Stimulated activated CD4-positive, alpha-beta T cell treated with anti-CD3 and anti-CD28 coated beads, Interleukin-2, amount 100 ng/mL, for 24 hours (primary cell): ENCODE results near the gene SEC16A.

ENCODE experiments used
- DNase-seq, 2 donors: peaks; one replicate each; pipeline ENCODE4 v3.0.0-alpha.2; 2020

SEC16A gene

DNA sequence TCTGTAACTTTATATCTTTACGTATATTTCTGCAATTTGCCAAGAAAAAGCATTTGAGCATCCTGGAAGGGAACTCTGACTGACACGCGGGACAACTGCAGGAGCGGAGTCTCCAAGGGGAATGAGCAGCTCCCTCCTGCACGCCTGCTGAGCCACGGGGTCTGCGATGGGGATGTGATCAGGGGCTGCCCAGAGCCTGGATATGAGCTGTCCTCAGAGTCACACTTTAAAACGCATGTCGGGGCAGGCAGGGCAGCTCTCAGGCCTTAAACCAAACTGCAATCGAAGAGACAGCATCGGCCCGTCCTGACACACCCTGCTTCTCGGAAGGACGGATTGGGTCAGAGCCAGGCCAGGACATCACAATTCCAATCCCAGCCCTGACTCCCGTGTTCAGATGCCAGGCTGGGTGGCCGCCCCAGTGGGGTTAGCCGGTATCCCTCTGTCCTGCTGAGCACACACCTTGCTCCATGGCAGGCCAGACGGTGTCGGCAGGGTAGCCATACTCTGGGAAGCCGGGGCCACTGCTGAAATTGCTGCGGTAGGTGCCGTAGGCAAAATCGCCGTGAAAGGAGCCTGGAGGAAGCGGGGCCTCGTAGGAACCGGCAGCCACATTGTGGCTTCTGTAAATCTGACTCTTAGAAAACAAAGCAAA lies 17.2 kb downstream of the SEC16A start:
- no peak for DNase-seq

DNA sequence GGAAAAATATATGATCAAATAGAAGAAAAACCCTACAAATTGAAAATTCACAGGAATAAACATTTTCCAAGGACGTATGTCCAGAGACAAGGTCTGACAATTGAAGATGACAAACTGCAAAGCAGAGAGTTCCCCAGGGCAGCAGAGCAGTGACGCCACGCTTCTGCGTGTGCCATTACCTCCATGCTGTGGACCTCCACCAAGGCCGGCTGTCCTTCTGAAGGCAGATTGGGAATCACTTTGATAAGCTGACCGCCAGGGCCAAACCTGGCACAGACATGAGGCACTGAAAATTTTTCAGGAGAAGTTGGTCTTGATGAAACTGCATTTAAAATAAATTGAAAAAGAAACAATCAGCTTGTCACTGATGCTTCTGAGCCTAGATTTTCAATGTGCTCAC lies 18.6 kb downstream of the SEC16A start:
- DNase-seq = no peak

DNA sequence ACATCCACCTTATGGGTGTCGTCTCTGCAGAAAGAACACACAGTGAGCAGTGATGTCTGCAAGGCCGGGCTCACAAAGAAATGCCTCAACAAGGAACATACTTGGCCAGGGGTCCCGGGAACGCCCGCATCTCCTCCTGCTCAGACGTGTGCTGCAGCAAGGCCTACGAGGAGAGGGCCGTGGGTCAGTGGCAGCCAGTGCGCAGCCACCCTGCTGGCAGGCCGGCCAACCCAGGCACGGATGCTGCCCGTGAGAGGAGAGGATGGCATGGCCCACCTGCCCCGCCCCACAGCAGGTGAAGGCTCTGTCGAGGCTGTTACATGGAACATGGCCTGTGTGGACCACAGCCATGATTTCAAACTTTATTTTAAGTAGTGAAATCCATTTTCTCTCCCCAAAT lies 19.3 kb downstream of the SEC16A start:
- DNase-seq = no peak

DNA sequence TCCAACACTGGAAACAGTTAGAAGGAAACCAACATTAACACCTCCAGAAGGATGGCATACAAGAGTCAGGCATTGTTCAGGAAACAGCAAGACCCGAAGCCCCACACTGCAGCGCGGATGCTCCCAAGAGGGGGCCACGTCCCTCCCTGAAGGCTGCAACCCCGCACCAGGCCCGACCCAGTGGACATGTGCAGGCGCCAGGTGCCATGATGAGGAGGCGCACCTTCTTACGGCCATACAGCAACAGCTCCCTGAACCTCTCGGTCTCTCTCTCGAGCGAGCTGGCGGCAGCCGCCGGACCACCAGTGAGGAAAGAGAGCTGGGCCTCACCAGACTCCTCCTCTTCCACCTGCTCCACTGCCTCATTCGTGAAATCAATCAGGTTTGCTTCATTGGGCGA lies 20.2 kb downstream of the SEC16A start:
- DNase-seq = no peak

DNA sequence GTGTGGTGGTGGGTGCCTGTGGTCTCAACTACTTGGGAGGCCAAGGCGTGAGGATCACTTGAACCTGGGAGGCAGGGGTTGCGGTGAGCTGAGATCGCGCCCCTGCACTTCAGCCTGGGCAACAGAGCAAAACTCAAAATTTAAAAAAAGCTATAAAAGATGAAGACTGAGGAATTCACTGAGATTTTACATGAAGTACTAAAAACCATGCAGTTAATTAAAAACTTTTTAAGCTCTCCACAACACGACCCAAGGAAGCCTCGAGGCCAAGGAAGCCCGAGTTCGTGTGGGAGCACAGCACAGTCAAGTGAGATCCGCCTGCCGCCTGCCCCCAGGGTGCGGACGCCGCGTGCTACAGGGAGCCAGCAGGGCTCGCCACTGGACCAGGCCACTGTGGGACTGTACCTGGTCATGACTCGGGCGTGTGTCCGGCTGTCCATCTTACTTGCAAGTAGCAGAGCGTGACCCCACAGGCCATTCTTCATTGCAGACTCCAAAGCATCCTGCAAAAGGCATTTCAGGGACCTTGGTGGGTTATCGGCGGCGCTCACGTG lies 22.0 kb downstream of the SEC16A start:
- no peak for DNase-seq

DNA sequence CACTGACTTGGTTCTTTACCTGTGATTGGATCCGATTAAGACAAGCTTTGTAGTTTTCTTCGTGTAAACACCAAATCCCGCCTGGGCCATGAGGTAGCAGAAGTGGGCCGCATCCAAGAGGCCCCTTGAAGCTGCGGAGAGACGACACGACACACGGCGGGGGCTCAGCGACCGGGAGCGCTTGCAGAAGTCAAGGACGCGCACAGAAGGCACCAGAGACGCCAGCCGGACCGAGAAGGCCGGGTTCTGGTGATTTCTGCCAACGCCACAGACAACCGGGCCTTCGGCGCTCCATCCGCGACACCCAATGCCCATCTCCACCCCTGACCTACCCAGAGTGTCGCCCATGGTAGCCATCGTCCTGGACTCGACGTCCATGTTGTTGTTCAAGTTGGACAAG lies 23.4 kb downstream of the SEC16A start:
- DNase-seq = no peak

DNA sequence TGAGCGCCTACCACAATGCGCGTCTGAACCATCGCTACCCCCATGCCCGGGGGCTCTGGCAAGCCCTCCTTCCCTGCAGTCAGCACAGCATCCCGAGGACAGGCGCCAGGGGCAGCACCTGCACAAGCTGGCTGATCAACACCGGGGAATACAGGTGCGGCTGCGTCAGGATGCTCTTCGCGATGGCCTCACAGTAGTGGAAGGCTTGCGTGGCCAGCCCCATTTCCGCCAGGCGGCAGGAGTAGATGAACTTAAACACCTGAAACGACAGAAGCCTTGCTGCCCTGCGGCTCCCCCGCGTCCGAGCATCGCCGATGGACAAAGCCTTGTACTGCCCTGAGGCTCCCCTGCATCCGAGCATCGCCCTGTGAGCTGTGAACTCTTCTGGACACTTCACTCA lies 25.5 kb downstream of the SEC16A start:
- no peak for DNase-seq

DNA sequence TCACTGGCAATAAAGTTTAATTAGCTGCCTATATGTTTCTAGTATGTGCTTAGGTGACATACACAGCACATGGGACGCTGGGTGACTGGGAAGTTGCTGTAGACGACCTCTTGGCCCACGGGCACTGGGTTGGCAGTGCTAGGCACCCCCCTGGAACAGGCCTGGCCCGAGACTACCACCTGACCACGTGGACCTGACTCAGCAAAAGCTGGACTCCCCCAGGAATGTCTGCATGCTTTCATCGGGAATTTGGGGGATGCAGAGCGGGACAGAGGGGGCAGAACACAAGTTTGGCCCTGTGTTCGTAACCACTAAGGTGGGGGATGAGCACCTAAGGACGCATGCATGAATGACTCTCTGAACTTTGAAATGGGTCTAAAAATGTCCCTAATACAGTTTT lies 26.6 kb downstream of the SEC16A start:
- DNase-seq = no peak

DNA sequence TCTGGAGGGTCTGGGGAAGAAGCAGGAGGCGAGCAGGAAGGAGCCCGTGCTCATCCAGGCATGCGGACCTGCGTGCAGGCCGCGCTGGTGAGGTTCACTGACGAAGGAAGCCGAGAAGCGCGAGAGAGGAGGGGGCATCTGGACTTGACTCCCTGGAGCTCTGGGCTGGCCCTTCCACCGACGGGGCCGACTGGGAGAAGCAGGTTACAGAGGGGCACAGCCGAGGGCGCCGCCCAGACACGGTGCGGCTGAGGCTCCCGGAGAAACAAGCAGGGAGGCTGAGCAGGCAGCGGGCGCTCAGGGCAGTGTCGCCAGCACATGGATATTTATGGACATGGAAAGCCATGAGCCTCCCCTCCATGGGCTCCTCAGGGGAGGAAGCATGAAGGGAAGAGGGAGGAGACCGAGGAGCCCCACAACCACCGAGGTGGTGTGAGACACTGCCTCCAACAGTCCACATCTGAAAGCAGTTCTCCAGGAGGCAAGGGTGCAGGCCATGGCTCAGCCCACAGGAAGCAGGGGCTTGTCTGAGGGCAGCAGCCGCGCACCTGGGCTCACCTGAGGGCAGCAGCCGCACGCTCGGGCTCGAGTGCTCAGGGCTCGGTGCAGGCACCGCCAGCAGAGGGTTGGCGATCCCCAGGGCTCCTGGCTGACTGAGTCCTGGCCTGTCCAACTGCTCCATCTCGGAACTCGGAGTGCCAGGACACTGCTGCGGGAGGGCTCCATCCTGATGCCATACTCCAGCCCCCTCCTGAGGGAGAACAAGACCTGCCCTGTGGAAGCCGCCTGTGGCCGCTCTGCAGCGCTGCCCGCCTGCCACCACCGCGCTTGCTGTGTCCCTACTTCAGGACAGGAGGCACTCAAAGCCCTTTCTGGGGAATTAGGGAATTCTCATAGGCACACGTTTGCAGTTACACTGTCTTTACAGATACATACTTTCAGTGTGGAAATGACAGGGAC lies 27.5 kb downstream of the SEC16A start:
- DNase-seq = no peak

DNA sequence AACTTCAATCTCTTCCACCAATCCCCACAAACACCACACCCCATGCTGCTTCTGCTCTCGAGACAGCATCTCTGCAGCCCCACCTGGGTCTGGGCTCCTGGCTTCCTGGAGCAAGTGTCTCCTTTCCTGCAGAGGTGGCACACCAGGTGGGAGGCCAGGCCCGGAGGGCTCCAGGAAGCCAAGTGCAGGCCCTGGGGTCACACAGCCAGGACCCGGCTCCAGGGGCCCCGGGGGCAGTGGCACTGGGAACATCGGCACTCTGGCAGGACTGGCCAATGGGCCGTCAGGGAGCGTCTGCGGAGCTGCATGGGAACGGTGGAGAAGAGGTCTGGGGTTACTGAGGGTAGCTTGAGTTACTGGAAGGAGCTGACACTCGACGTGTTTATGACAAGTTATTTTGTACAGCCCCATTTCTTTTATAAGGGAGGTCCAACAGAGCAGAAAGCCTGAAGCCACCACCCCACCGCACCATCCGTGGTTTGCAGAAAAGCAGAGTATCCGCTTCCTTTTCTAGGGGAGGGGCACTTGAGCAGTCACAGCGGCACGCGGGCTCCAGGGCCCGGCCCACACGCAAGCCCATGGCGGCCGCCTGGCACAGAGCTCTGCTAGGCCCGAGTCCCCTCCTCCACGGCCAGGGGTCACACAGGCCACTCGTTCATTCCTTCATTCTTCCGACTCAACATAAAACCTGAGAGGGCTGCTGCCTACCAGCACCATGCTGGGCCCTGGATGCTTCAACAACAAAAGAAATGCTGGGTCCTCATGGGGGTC lies 28.6 kb downstream of the SEC16A start:
- no peak for DNase-seq

DNA sequence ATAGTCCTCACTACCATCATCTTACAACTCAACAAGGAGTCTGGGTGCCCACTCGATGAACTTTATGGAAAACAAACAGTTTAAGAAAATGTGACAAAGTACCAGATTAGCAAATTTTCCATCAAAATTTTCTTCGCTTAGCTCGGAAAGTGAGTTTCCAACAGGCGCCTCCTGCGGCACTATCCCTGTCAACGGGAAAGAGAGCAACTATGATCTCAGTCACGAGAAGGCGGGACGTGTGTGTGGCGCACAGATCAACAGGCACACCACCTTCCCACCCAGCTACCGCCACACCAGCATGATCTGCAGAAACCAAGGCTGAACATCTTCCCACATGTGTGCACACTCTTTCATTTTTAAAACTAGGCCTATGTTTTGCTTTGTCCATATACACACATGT lies 29.5 kb downstream of the SEC16A start:
- DNase-seq = no peak

DNA sequence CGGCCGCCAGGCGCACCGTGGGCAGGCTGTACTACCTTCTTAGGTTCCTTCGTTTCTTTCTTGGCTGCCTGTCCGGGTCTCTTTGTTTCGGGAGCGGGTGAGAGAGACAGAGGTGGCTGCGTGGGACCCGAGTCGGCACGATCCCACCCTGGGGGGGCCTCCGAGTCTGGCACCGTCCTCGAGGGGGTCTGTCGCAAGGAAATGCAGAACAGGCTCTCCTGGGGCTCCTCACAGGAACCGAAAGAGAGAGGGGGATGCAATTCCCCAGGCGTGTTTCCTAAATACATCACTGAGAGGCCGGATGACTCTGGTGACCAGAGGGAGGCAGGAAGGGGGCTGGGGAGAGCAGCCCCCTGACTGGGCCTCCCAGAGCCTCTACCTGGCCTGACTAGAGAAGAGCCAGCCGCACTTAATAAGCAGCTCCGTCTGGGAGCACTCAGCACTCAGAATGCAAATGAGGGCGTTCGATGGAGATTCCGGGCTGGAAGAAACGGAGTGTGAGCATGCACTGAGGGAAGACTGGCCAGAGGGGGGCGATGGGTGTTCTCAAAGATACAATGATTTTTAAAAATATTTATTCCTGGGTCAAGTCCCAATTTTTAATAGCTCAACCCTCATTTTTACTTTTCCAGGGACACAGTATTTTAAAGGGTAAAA lies 31.5 kb downstream of the SEC16A start:
- no peak for DNase-seq

DNA sequence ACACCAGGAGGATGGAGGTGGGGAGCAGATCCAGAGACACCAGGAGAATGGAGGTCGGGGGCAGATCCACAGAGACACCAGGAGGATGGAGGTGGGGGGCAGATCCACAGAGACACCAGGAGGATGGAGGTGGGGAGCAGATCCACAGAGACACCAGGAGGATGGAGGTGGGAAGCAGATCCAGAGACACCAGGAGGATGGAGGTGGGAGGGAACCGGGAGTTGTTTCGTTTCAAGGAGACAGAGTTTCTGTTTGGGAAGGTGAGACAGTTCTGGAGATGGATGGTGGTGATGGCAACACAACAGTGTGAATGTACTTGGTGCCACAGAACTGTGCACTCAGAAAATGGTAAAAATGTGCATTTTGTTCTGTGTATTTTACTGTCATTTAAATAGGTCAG lies 34.2 kb downstream of the SEC16A start:
- DNase-seq = no peak

DNA sequence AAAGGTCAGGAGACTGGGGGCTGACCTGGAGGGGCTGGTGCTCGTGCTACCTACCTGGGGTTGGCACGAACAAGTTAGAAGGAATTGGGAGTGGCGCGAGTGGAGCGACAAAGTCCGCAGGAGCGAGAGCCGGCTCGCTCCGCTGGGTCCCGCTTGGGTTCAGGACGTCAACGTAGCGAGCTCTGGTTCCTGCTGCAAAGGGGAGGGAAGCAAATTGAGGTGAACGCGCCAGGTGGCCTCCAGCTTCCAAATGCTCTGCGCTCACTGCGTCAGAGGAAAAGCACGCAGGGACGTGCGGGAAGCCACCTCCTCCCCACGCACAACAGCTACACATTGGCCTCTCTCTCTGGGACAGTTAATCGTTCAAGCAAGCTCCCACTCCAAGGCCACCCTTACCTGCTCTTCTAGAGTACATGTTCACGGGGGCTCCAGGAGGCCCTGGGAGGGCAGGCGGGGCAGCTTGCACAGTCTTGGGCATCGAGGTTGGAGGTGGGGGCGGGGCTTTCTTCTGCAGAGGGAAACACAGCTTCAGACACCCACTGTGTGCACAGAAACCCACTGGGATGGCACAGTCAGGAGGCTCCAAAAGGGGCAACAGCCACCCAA lies 35.6 kb downstream of the SEC16A start:
- no peak for DNase-seq

DNA sequence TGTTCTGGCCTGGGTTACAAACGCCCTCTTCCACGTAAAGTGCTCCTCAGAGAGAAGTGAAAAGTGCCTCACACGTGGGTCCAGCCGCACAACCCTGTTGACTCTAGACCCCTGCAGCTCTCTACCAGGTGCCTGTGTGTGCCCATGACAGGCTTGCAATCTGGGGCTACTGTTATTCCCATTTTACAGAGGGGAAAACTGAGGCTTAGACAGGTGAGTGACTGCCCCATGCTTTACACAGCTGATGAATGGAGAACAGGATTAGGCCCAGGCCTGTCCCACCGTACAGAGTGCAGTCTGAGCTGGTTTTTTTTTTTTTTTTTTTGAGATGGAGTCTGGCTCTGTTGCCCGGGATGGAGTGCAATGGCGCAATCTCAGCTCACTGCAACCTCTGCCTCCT lies 37.0 kb downstream of the SEC16A start:
- no peak for DNase-seq

DNA sequence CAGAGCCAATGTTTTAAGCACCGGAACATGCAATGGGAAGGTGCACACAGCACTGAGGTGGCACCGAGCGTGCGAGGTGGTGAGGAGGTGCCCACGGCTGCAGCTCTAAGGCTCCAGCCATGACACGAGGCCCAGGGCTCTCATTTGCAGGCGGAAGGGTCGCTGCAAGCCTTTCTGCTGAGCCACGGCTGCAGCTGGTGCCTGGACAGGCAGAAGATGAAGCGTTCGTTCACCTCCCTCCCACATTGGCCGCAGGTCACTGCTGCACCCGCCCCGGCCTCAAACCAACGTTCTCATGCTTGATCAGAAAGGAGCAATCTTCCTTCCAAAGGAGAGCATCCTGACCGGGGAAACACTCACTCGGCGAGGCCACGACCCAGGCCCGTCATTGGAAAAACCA lies 38.7 kb downstream of the SEC16A start:
- no peak for DNase-seq

DNA sequence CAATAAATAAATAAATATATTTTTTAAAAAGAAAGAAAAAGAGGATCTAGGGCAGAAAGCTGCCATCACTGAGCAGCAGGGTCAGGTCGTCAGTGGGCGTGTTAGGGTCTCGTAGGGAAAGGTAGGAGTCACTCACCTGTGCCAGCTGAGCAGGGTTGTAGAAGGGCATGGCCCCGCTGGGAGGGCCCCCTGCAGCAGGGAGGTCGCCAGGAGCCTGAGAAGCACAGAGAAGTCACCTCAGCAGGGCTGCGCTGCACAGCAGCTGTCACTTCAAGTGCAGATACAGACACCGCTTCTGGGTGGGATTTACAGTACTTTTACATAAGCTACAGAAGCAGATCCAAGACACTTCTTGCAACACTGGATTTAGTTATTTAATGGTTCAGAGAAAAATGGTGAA lies 39.2 kb downstream of the SEC16A start:
- DNase-seq = no peak

DNA sequence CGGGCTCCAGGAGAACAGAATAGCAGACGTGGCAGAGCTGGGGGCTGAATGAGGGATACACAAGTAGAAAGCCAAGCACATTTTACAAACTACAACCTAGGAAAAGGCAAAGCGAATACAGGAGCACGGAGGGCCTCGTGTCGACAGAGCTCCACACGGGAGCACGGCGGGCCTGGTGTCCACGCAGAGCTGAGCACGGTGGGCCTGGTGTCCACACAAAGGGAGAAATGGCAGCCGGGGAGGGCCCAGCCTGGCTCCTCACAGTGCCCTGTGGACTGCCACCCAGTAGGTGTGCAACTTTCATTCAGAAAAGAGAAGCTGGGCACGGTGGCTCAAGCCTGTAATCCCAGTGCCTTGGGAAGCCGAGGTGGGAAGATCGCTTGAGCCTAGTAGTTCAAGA lies 39.8 kb downstream of the SEC16A start:
- DNase-seq = no peak

DNA sequence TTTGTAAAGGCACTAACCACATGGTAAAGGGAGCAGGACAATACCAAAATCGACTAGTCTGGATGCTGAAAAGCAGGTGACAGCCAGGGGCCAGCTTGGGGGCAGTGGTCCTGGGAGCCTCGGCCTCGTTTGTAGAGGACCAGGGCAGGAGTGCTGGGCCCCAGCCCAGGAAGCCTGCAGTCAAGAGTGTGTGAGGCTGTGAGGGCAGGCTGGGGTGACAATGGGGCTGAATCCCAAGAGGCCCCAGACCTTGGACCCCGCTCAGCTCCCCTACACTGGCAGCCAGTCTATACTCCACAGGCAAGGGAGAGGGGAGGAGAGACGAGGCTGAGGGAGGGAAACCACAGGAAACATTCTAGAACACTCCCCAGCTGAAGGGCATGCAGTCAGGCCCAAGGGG lies 40.6 kb downstream of the SEC16A start:
- no peak for DNase-seq

DNA sequence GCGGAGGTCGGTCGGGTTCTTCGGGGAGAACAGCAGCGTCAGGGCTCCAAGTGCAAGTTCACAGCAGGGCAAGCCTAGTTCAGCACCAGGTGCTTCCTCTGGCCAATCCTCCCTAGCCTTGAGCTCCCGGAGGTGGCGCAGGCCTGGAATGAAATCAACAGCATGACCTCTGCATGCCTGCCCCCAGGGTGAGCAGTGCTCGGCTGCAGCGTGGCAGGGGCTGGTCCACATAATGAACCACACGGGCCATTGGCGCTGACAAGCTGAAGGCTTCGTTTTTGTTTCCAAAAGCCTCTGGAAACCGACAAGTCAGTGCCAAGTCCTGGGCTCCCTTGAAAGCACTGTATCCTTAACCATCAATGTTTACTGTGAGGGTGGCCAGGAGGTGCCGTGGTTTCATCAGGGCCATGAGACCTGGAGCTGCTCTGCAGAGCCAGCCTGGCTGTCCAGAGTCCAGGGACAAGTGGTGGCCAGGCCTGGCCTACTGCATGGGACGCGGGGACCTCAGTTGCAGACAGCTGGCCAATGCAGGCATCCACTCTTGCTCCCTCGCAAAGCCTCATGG lies 41.1 kb downstream of the SEC16A start:
- no peak for DNase-seq

DNA sequence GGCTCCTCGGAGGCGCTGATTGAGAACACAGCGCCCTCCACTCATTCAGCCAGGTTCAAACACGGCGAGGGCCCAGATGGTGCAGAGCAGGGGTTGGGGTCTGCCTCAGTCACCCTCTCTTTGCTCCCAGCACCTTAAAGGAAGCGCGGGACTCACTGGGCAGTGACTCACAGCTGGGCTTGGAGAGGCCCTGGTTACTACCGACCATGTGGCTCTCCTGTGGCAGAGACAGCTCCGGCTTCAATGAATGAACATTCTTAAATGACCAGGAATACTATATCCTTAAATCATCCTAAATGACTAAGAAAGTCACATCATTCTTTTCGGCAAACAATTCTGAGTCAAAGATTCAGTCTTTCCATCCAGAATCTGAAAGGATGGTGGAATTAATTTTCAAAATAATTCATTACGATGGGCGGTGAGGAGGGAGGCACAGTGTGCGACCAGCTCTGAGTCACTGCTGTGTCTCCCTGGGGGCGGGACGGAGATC lies 41.6 kb downstream of the SEC16A start:
- DNase-seq = no peak
